ENCODE measurements around the gene TKTL1.

- TF ChIP-seq, protein P1, sequence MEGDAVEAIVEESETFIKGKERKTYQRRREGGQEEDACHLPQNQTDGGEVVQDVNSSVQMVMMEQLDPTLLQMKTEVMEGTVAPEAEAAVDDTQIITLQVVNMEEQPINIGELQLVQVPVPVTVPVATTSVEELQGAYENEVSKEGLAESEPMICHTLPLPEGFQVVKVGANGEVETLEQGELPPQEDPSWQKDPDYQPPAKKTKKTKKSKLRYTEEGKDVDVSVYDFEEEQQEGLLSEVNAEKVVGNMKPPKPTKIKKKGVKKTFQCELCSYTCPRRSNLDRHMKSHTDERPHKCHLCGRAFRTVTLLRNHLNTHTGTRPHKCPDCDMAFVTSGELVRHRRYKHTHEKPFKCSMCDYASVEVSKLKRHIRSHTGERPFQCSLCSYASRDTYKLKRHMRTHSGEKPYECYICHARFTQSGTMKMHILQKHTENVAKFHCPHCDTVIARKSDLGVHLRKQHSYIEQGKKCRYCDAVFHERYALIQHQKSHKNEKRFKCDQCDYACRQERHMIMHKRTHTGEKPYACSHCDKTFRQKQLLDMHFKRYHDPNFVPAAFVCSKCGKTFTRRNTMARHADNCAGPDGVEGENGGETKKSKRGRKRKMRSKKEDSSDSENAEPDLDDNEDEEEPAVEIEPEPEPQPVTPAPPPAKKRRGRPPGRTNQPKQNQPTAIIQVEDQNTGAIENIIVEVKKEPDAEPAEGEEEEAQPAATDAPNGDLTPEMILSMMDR (IDR thresholded peaks at IDR 0.05): no peak
- TF ChIP-seq POLR2A (IDR thresholded peaks at IDR 0.05): no peak
These were observed 68.3 kb downstream of the TKTL1 start for GRCh38 chrX:154363706-154364439.
